Measurements from ENCODE around the gene ANKRD55.
"Not testable (repeated sequence)": the region's sequence is repeated elsewhere in the genome, so short reads cannot be mapped to it uniquely, and the experiment has no call there.

The ANKRD55 gene

DNA sequence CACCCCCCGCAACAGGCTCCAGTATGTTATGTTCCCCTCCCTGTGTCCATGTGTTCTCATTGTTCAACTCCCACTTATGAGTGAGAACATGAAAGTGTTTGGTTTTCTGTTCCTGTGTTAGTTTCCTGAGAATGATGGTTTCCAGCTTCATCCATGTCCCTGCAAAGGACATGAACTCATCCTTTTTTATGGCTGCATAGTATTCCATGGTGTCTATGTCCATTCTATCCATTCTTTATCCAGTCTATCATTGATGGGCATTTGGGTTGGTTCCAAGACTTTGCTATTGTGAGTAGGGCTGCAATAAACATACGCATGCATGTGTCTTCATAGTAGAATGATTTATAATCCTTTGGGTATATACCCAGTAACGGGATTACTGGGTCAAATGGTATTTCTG is 35.6 kb upstream of the ANKRD55 start:
- H3K27me3 ChIP-seq (ENCODE audit: control insufficient read depth in 3 of 3, insufficient read depth in 3 of 3, low read depth in 1 of 3, low read length in 3 of 3); H2BK120ac ChIP-seq (ENCODE audit: low read depth, low read length); H3K9me3 ChIP-seq (replicated peaks in 1 of 2; ENCODE audit: control insufficient read depth in 2 of 2, insufficient read depth in 1 of 2, low read depth in 1 of 2, low read length in 2 of 2); H4K8ac ChIP-seq (ENCODE audit: low read depth, low read length); H3K4me3 ChIP-seq (ENCODE audit: low read length in 2 of 2); H3K9ac ChIP-seq (ENCODE audit: low read depth, low read length, poor library complexity); H3K4me2 ChIP-seq (ENCODE audit: insufficient read depth, low read length, poor library complexity, severe bottlenecking); H3K36me3 ChIP-seq (replicated peaks in 1 of 2; ENCODE audit: control insufficient read depth in 2 of 2, insufficient read depth in 2 of 2, low read length in 2 of 2); H3K27ac ChIP-seq (replicated peaks; ENCODE audit: low read length); H3K4me1 ChIP-seq (ENCODE audit: control insufficient read depth in 2 of 2, insufficient read depth in 1 of 2, low read depth in 1 of 2, low read length in 2 of 2); H3K79me1 ChIP-seq (ENCODE audit: low read depth, low read length); H2AFZ ChIP-seq (ENCODE audit: low read length); DNase-seq (ENCODE audit: low spot score); H3K14ac ChIP-seq (ENCODE audit: low read length); H4K91ac ChIP-seq (ENCODE audit: low read depth, low read length, poor library complexity); H3K18ac ChIP-seq (ENCODE audit: low read length); H2BK12ac ChIP-seq (ENCODE audit: low read length); H3K23ac ChIP-seq (ENCODE audit: low read depth, low read length, poor library complexity); H2AK5ac ChIP-seq (ENCODE audit: low read depth, low read length); H2BK15ac ChIP-seq (ENCODE audit: low read length); H3K4ac ChIP-seq (ENCODE audit: low read length); H2BK5ac ChIP-seq (ENCODE audit: low read length): not testable (repeated sequence)
- no CpG with 5 or more reads among the region's 3 CpGs for WGBS, 2 donors (ENCODE audit: extremely low coverage in 2 of 2, insufficient read length in 2 of 2, insufficient replicate concordance in 1 of 2)

DNA sequence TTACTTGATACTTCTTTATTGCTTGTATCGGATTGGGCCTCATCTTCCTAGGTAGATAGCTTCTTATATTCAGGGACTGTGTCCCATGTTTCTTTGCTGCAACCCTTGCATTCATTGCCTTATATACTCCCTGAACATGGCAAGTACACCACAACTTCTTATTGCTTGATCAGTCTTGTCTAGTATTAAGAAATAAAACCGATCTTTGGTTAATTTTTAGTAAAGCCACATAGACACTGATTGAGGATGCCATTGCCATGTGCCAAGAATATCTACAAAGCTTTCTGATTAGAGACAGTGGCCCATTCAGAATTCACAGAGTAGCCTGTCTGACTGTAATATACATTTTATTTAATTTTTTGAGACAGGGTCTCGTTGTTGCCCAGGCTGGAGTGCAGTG is 34.7 kb upstream of the ANKRD55 start:
- H2BK120ac ChIP-seq (ENCODE audit: low read depth, low read length): no peak overlapping the region
- H2BK12ac ChIP-seq (ENCODE audit: low read length): no peak overlapping the region
- H3K79me1 ChIP-seq (ENCODE audit: low read depth, low read length): no peaks in the 10 kb centered on the region
- no peaks in the 10 kb centered on the region for H3K27me3 ChIP-seq (ENCODE audit: control insufficient read depth in 3 of 3, insufficient read depth in 3 of 3, low read depth in 1 of 3, low read length in 3 of 3)
- no peak overlapping the region for H2BK15ac ChIP-seq (ENCODE audit: low read length)
- no peak overlapping the region for H3K27ac ChIP-seq (replicated peaks; ENCODE audit: low read length)
- no peak for DNase-seq (ENCODE audit: low spot score)
- no peak overlapping the region for H3K9ac ChIP-seq (ENCODE audit: low read depth, low read length, poor library complexity)
- peaks cover 2 to 5% of the 10 kb centered on the region in 2 donors for H3K4me1 ChIP-seq (ENCODE audit: control insufficient read depth in 2 of 2, insufficient read depth in 1 of 2, low read depth in 1 of 2, low read length in 2 of 2)
- H2AK5ac ChIP-seq (ENCODE audit: low read depth, low read length): no peak overlapping the region
- no peak overlapping the region for H4K8ac ChIP-seq (ENCODE audit: low read depth, low read length)
- H2AFZ ChIP-seq (ENCODE audit: low read length): no peak overlapping the region
- no peaks in the 10 kb centered on the region for H3K9me3 ChIP-seq (replicated peaks in 1 of 2; ENCODE audit: control insufficient read depth in 2 of 2, insufficient read depth in 1 of 2, low read depth in 1 of 2, low read length in 2 of 2)
- H3K14ac ChIP-seq (ENCODE audit: low read length): no peak overlapping the region
- H3K18ac ChIP-seq (ENCODE audit: low read length): no peak overlapping the region
- no peaks in the 10 kb centered on the region for H3K36me3 ChIP-seq (replicated peaks in 1 of 2; ENCODE audit: control insufficient read depth in 2 of 2, insufficient read depth in 2 of 2, low read length in 2 of 2)
- no peak overlapping the region for H4K91ac ChIP-seq (ENCODE audit: low read depth, low read length, poor library complexity)
- no peak overlapping the region for H3K23ac ChIP-seq (ENCODE audit: low read depth, low read length, poor library complexity)
- H2BK5ac ChIP-seq (ENCODE audit: low read length): no peak overlapping the region
- no peak overlapping the region for H3K4me2 ChIP-seq (ENCODE audit: insufficient read depth, low read length, poor library complexity, severe bottlenecking)
- H3K4ac ChIP-seq (ENCODE audit: low read length): no peak overlapping the region
- WGBS, 2 donors (ENCODE audit: extremely low coverage in 2 of 2, insufficient read length in 2 of 2, insufficient replicate concordance in 1 of 2): no CpG with 5 or more reads among the region's 3 CpGs
- no peak overlapping the region for H3K4me3 ChIP-seq (ENCODE audit: low read length in 2 of 2)

DNA sequence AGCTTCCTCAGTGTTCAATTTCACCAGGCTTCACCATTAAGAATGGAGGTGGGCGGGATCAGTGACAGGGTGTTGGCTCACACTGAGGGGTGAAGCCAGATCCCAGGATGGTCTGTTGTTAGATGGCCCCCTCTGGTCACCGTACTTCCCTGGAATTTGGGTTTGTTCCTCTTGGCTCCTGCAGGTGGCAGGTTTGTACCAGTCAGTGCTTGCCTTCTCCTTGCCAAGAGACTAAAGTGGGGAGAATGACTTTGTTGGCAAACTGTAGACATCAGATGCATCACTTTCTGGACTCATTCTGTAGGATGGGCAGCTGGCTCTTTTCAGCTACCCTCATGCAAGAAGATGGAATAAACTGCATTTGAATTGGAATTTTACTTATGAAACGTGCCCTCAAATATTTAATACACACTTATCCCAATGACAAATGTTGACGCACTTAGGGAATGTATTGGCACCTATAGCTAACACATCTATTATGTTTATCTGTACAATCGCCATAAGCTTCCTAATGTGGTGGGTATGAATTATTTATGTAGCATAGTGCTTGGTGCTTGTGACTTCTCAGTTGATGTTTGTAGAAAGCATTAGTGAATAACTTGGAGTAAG is 31.4 kb upstream of the ANKRD55 start:
- H3K18ac ChIP-seq (ENCODE audit: low read length): no peak overlapping the region
- H3K36me3 ChIP-seq (replicated peaks in 1 of 2; ENCODE audit: control insufficient read depth in 2 of 2, insufficient read depth in 2 of 2, low read length in 2 of 2): no peaks in the 10 kb centered on the region
- H2BK12ac ChIP-seq (ENCODE audit: low read length): no peak overlapping the region
- H3K4me1 ChIP-seq (ENCODE audit: control insufficient read depth in 2 of 2, insufficient read depth in 1 of 2, low read depth in 1 of 2, low read length in 2 of 2): peaks cover 2 to 5% of the 10 kb centered on the region in 2 donors
- H2BK5ac ChIP-seq (ENCODE audit: low read length): no peak overlapping the region
- no peak overlapping the region for H3K14ac ChIP-seq (ENCODE audit: low read length)
- no peaks in the 10 kb centered on the region for H3K27me3 ChIP-seq (ENCODE audit: control insufficient read depth in 3 of 3, insufficient read depth in 3 of 3, low read depth in 1 of 3, low read length in 3 of 3)
- H3K9me3 ChIP-seq (replicated peaks in 1 of 2; ENCODE audit: control insufficient read depth in 2 of 2, insufficient read depth in 1 of 2, low read depth in 1 of 2, low read length in 2 of 2): no peaks in the 10 kb centered on the region
- H3K79me1 ChIP-seq (ENCODE audit: low read depth, low read length): no peaks in the 10 kb centered on the region
- no CpG with 5 or more reads among the region's 5 CpGs for WGBS, 2 donors (ENCODE audit: extremely low coverage in 2 of 2, insufficient read length in 2 of 2, insufficient replicate concordance in 1 of 2)
- no peak overlapping the region for H2AFZ ChIP-seq (ENCODE audit: low read length)
- H4K91ac ChIP-seq (ENCODE audit: low read depth, low read length, poor library complexity): no peak overlapping the region
- peak; percentile 48 for DNase-seq (ENCODE audit: low spot score)
- no peak overlapping the region for H2BK120ac ChIP-seq (ENCODE audit: low read depth, low read length)
- no peak overlapping the region for H3K27ac ChIP-seq (replicated peaks; ENCODE audit: low read length)
- no peak overlapping the region for H3K23ac ChIP-seq (ENCODE audit: low read depth, low read length, poor library complexity)
- H3K9ac ChIP-seq (ENCODE audit: low read depth, low read length, poor library complexity): no peak overlapping the region
- H3K4me3 ChIP-seq (ENCODE audit: low read length in 2 of 2): no peak overlapping the region
- H3K4ac ChIP-seq (ENCODE audit: low read length): no peak overlapping the region
- no peak overlapping the region for H4K8ac ChIP-seq (ENCODE audit: low read depth, low read length)
- H2BK15ac ChIP-seq (ENCODE audit: low read length): no peak overlapping the region
- H3K4me2 ChIP-seq (ENCODE audit: insufficient read depth, low read length, poor library complexity, severe bottlenecking): no peak overlapping the region
- no peak overlapping the region for H2AK5ac ChIP-seq (ENCODE audit: low read depth, low read length)

DNA sequence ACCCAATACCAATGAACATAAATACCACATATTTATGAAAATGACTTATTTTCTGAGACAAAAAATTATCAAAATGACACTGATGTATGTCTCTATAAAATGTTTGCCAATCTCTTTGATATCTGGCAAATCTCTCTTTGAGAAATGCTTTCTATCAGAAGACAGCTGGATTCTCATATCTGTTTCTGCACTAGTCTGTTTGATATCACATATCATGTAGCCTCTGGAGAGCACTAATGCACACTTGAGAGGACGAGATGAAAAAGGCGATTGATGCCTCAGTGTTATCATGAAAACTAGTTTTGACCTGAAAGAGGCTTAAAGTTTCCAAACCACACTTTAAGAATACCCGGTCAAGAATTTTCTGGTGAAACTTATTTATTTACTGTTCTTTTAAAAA is 29.1 kb upstream of the ANKRD55 start:
- H3K36me3 ChIP-seq (replicated peaks in 1 of 2; ENCODE audit: control insufficient read depth in 2 of 2, insufficient read depth in 2 of 2, low read length in 2 of 2): no peaks in the 10 kb centered on the region
- no peaks in the 10 kb centered on the region for H3K9me3 ChIP-seq (replicated peaks in 1 of 2; ENCODE audit: control insufficient read depth in 2 of 2, insufficient read depth in 1 of 2, low read depth in 1 of 2, low read length in 2 of 2)
- H3K79me1 ChIP-seq (ENCODE audit: low read depth, low read length): no peaks in the 10 kb centered on the region
- H3K23ac ChIP-seq (ENCODE audit: low read depth, low read length, poor library complexity): no peak overlapping the region
- DNase-seq (ENCODE audit: low spot score): no peak
- H3K27me3 ChIP-seq (ENCODE audit: control insufficient read depth in 3 of 3, insufficient read depth in 3 of 3, low read depth in 1 of 3, low read length in 3 of 3): no peaks in the 10 kb centered on the region
- H3K14ac ChIP-seq (ENCODE audit: low read length): no peak overlapping the region
- H3K27ac ChIP-seq (replicated peaks; ENCODE audit: low read length): no peak overlapping the region
- no peak overlapping the region for H2BK120ac ChIP-seq (ENCODE audit: low read depth, low read length)
- no peak overlapping the region for H2BK15ac ChIP-seq (ENCODE audit: low read length)
- H2BK5ac ChIP-seq (ENCODE audit: low read length): no peak overlapping the region
- no peak overlapping the region for H3K4me2 ChIP-seq (ENCODE audit: insufficient read depth, low read length, poor library complexity, severe bottlenecking)
- no peak overlapping the region for H2BK12ac ChIP-seq (ENCODE audit: low read length)
- no CpG with 5 or more reads among the region's 3 CpGs for WGBS, 2 donors (ENCODE audit: extremely low coverage in 2 of 2, insufficient read length in 2 of 2, insufficient replicate concordance in 1 of 2)
- no peak overlapping the region for H3K4me3 ChIP-seq (ENCODE audit: low read length in 2 of 2)
- no peak overlapping the region for H4K91ac ChIP-seq (ENCODE audit: low read depth, low read length, poor library complexity)
- H3K18ac ChIP-seq (ENCODE audit: low read length): no peak overlapping the region
- H3K4ac ChIP-seq (ENCODE audit: low read length): no peak overlapping the region
- no peak overlapping the region for H4K8ac ChIP-seq (ENCODE audit: low read depth, low read length)
- H2AK5ac ChIP-seq (ENCODE audit: low read depth, low read length): no peak overlapping the region
- H3K4me1 ChIP-seq (ENCODE audit: control insufficient read depth in 2 of 2, insufficient read depth in 1 of 2, low read depth in 1 of 2, low read length in 2 of 2): peaks cover 2 to 5% of the 10 kb centered on the region in 2 donors
- H3K9ac ChIP-seq (ENCODE audit: low read depth, low read length, poor library complexity): no peak overlapping the region
- no peak overlapping the region for H2AFZ ChIP-seq (ENCODE audit: low read length)
